Frontal cortex (tissue), 4 donors: ENCODE data around the gene CCDC191. TPM values are rescaled to one million over a fixed set of nuclear protein-coding genes. Genes with fewer than 3 reads are reported as not detected.

Source experiments
- DNase-seq, 2 donors: peaks; one replicate each; pipeline ENCODE4 v3.0.0; 2012; ENCODE audit warnings: low spot score in 2 of 2
- FAIRE-seq: peaks from 2 replicates; lab custom pipeline; 2012; peaks lifted over from hg19 to GRCh38; lab: Jason Lieb, UNC
- total RNA-seq: library from RNA; depleted of rRNA; stranded (reverse); fragments of >200 nt; gene quantifications from one replicate; pipeline ENCODE4 v1.2.3, GENCODE V29; 2014
- donor health status: control.
- donor health status: control.
- donor health status: control.

Gene CCDC191
- 4.1 TPM for total RNA-seq

DNA sequence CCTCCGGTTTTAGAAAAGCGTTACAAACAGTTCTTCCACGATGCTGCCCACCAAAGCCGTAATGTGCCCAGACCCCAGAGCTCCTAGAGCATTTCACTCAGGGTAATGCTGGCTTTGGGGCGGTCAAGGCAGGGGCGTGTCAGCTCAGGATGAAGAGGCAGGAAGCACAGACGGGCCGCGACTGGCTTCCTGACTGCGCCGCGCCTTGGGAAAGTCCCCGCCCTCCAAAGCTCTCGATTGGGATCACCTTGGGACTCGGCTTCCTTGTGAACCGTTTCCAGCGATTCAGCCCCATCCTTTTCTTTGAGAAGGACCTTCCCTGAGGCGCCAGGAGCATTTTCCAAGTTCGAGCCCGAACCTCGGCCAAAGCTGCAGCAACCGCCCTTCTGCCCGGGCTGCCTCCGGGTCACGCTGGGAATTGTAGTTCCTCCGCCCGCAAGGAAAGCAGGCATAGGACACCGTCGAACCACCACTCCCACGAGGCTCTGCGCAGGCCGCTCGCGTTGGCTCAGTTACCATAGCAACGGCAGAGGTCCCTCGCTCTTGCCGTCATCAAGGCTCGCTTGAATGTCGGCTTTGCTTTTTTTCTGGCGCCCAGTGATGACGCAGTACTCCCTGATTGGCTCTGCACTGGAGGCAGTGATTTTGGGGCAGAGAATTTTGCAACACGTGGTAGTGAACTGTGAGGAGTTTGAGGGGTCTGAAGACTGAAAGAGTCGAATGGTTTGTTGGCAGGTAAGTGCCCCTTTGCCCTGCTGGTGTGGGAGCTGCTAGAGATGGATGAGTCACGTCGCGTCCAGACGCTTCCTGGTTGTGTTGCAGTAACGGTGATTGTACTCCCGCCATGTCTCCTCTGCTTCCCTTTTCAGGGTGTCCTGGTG, at the start of gene CCDC191, which contains the start of gene QTRT2:
Gene CCDC191 (minus strand): TSS at position 397 of the 881 bp plus-strand sequence. CDS start 60 bp downstream, at position 337.
Gene QTRT2 (plus strand): TSS at position 608 of the 881 bp plus-strand sequence. CDS start 8,521 bp downstream, outside the sequence.
- peak; percentile 71 to 83 for DNase-seq
- FAIRE-seq, result peak; percentile 97

DNA sequence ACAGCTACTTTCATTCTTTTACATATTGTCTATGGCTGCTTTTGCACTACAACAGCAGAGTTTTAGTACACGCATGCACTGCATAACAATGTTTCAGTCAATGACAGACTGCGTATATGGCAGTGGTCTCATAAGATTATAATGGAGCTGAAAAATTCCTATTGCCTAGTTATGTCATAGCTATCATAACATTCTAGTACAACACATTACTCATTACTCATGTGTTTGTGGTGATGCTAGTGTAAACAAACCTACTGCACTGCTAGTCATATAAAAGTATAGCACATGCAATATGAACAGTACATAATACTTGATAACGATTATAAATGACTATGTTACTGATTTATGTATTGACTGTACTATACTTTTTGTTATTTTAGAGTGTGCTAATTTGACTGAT, 48.1 kb upstream of the CCDC191 start:
- DNase-seq, result no peak
- no peak for FAIRE-seq

DNA sequence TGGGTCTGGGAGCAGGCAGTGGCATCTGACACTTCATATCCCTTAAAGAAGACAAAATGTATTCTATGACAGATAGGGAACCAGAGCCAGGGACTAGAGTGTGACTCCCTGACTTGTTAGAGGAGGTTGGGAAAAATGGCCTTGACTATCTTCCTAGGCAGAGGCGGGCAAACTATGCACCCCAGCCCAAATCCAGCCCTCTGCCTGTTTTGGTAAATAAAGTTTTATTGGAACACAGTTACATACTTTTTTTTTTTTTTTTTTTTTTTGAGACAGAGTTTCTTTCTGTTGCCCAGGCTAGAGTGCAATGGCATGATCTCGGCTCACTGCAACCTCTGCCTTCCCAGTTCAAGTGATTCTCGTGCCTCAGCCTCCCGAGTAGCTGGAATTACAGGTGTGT, 47.5 kb upstream of the CCDC191 start:
- FAIRE-seq (no peak), DNase-seq (no peak)

DNA sequence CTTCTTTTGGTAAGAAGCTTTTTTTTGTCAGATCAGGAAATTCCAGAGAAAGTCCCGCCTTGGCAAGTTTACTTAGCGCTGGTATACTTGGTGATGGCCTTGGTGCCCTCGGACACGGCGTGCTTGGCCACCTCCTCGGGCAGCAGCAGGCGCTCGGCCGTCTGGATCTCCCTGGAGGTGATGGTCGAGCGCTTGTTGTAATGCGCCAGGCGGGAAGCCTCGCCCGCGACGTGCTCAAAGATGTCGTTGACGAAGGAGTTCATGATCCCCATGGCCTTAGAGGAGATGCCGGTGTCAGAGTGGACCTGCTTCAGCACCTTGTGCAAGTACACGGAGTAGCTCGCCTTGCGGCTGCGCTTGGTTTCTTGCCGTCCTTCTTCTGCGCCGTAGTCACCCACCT, 46.9 kb upstream of the CCDC191 start:
- FAIRE-seq (no peak), DNase-seq (no peak)

- no peak for DNase-seq
- FAIRE-seq, result no peak
These were observed 44.8 kb upstream of the CCDC191 start for GRCh38 chr3:114101101-114101500.

DNA sequence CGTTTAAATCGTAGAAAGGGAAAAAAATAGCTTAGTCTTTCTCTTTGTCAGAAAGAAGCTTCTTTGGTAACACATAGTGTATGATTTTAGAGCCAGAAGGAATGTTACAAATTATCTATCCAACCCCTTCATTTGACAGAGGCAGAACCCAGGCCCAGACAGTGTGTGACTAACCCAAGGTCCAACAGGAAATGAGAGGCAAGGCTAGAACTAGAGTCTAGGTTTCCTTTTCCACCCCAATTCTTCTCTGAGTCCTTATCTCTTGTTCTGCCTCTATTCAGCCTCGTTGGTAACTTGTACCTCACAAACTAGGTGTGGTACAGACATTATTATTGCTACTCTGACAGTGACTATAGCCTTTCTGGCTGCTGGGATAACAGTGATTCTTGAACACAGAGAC, 39.5 kb upstream of the CCDC191 start:
- DNase-seq, result no peak
- FAIRE-seq, result no peak

GRCh38 chr3:114093596-114093995, 37.3 kb upstream of the CCDC191 start:
- no peak for FAIRE-seq
- DNase-seq, result peak in 1 of 2 donors; percentile 41

DNA sequence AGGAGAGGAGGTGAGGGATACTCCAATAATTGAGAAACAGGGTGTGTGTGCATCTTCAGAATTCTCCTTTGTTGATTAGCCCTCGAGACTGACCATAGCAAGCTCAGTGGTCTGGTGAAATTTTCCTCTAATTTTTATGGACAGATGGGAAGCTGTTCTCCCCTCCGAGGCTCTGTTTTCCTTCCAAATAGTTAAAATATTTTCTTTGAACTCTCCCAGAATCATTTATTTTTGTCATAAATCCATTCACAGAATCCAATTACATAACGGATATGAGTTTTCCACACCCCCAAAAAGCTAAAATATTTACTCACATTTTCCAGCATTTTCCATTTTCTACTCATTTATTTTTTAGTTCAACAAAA, 36.7 kb upstream of the CCDC191 start:
- FAIRE-seq, result no peak
- DNase-seq, result no peak

GRCh38 chr3:114092151-114093015, 36.1 kb upstream of the CCDC191 start:
- FAIRE-seq, result no peak
- DNase-seq, result peak in 1 of 2 donors; percentile 14

GRCh38 chr3:114089675-114090074, 33.3 kb upstream of the CCDC191 start:
- no peak for FAIRE-seq
- DNase-seq, result no peak

- no peak for DNase-seq
- no peak for FAIRE-seq
These were observed 30.0 kb upstream of the CCDC191 start for GRCh38 chr3:114086356-114086755.

GRCh38 chr3:114083112-114083511, 26.8 kb upstream of the CCDC191 start:
- no peak for DNase-seq
- no peak for FAIRE-seq

DNA sequence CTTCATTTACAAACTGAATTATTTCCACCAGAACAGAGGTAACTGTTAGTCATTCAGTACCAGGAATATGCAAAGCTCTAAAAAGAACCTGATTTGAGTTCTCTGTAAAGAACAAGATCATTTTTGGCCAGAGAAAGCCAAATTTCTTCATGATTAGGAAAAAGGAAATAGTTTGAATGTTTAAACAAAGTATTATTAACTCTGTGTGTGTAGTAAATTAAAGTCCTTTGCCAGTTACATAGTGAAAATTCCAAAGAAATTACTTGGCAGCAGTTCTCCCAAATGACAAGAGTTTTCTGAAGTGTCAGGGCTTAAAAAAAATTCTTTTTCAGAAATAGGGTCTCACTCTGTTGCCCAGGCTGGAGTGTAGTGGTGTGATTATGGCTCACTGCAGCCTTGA, 24.7 kb upstream of the CCDC191 start:
- FAIRE-seq (no peak), DNase-seq (no peak)

- DNase-seq (no peak), FAIRE-seq (no peak)
These were observed 23.9 kb upstream of the CCDC191 start for GRCh38 chr3:114080201-114080600.

- no peak for DNase-seq
- no peak for FAIRE-seq
These were observed 23.4 kb upstream of the CCDC191 start for GRCh38 chr3:114079761-114080160.

DNA sequence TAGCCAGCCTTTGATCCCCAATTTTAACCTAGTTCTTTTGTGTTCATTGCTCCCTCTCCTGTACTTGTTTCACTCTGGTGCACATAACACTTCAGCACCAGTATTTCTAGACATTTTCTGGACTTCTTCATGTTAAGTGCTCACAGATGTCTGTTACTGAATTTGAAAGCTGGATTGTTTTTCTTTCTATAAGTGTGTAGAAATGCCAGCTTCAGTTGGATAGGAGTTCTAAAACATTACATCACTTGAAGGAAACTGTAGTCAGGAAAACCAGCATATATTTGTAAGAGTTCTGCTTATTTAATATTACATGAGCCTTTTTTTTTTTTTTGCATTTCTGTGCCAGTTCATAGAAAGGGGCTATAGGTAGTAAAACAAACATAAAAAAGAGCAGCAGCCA, 21.8 kb upstream of the CCDC191 start:
- DNase-seq, result no peak
- no peak for FAIRE-seq

- DNase-seq (no peak), FAIRE-seq (no peak)
These were observed 20.4 kb upstream of the CCDC191 start for GRCh38 chr3:114076711-114077110.

- FAIRE-seq, result no peak
- no peak for DNase-seq
These were observed 15.5 kb upstream of the CCDC191 start for GRCh38 chr3:114071786-114072185.

- FAIRE-seq, result no peak
- DNase-seq, result no peak
These were observed 12.0 kb upstream of the CCDC191 start for GRCh38 chr3:114068336-114068735.

DNA sequence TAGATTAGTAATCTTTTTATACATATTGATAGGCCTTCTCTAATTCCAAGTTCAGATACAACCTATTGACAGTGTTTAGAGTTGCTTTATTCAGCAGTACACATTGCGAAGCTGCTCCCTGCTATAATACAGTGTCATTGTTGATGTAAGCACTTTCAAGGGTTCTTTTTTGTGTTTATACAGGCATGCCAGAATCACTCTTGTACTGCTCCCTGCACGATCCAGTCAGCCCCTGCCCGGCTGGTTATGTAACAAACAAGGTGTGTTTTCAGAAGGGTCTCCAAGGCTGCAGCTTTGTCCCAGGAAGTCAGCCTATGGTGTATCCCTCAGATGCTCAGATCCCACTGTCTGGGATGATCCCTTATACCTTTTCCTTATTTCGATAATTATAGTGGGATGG, 11.5 kb upstream of the CCDC191 start:
- FAIRE-seq, result no peak

More for the DNA sequence above, 11.5 kb upstream of the CCDC191 start:
- DNase-seq, result no peak
